Measurements from ENCODE around the gene FGF7. TPM values are rescaled to one million over a fixed set of nuclear protein-coding genes. Genes with fewer than 3 reads are reported as not detected.
A peak's percentile ranks its signal among the peaks of the same experiment; 100 is the strongest.

The FGF7 gene
- total and polyA plus RNA-seq, 10 of the 15 experiments (the other 5 are each of a cell fraction or from before 2014, with no cell fraction given) = 0.08 TPM; not detected in 9

GRCh38 chr15:49506341-49506740, 83.3 kb downstream of the FGF7 start:
- no TSS peak for BruUV-seq (replicated peaks)
- no peak for TF ChIP-seq EP300 (IDR thresholded peaks at IDR 0.05; ENCODE audit: borderline replicate concordance in 1 of 2, control insufficient read depth in 1 of 2, low read depth in 2 of 2, low read length in 2 of 2)
- no peak for ATAC-seq

GRCh38 chr15:49507261-49507660, 84.2 kb downstream of the FGF7 start:
- Histone ChIP-seq H3K27me3 (replicated peaks in 1 of 2; ENCODE audit: control insufficient read depth in 2 of 2, insufficient read depth in 2 of 2, low read length in 1 of 2) (no peaks in the 10 kb centered on the region), H3K36me3 (ENCODE audit: control insufficient read depth in 2 of 2, insufficient read depth in 2 of 2, low read length in 1 of 2) (no peaks in the 10 kb centered on the region), H3K4me1 (ENCODE audit: control insufficient read depth, insufficient read depth, low read length) (no peaks in the 10 kb centered on the region), H3K9ac (ENCODE audit: control insufficient read depth, insufficient read depth, low read length) (no peak overlapping the region), H4K20me1 (ENCODE audit: control insufficient read depth, insufficient read depth) (no peaks in the 10 kb centered on the region), H3K27ac (ENCODE audit: control insufficient read depth, insufficient read depth) (no peak overlapping the region), H3K79me2 (ENCODE audit: control insufficient read depth, insufficient read depth, low read length) (no peaks in the 10 kb centered on the region), H2AFZ (ENCODE audit: control insufficient read depth, low read depth, low read length) (no peak overlapping the region), H3K4me2 (ENCODE audit: control insufficient read depth, insufficient read depth) (no peak overlapping the region), H3K4me3 (no peak overlapping the region), H3K9me3 (replicated peaks; ENCODE audit: control insufficient read depth, insufficient read depth, low read length) (no peaks in the 10 kb centered on the region)
- ChIA-PET CTCF (no interaction called here), SMC1A (ENCODE audit: uncharacterized antibody, unreplicated experiment) (no interaction called here), RAD21 (ENCODE audit: unreplicated experiment) (no interaction called here), POLR2A (interaction anchor here (0.6 kb wide), 1 partner anchor 1916 kb away, joined by 4 read pairs; no protein-coding TSS in a partner anchor)
- no peak for DNase-seq (ENCODE audit: low read depth, low spot score)
- WGBS (ENCODE audit: insufficient coverage, insufficient replicate concordance, low lambda C conversion rate, missing lambda C conversion rate) = 18% methylated on average over 3 of the region's 3 CpGs
- FAIRE-seq = no peak
- no peak for ATAC-seq
- in situ Hi-C loops (cut with MboI) (no loop called here), intact Hi-C loops (cut with micrococcal nuclease; ENCODE audit: unreplicated experiment) (no loop called here)
- no TSS peak for BruUV-seq (replicated peaks)
- TF ChIP-seq LARP7 (IDR thresholded peaks at IDR 0.05) = no peak
- no peak for TF ChIP-seq TCF7 (IDR thresholded peaks at IDR 0.05; ENCODE audit: borderline replicate concordance)
- TF ChIP-seq SRF (IDR thresholded peaks at IDR 0.05; ENCODE audit: low read depth in 2 of 2, low read length in 2 of 2) = no peak
- no peak for TF ChIP-seq CREB1 (IDR thresholded peaks at IDR 0.05; ENCODE audit: low read depth)
- no peak for TF ChIP-seq HCFC1 (IDR thresholded peaks at IDR 0.05; ENCODE audit: low read length)
- no peak for TF ChIP-seq SKIL (IDR thresholded peaks at IDR 0.05; ENCODE audit: low read depth, poor library complexity, severe bottlenecking)
- TF ChIP-seq SMARCA5 (IDR thresholded peaks at IDR 0.05) = no peak
- no peak for TF ChIP-seq JUND (IDR thresholded peaks at IDR 0.05; ENCODE audit: low read depth, low read length)
- TF ChIP-seq BMI1 (IDR thresholded peaks at IDR 0.05; ENCODE audit: borderline replicate concordance) = no peak
- no peak for TF ChIP-seq CHD4 (IDR thresholded peaks at IDR 0.05)
- TF ChIP-seq RELA (IDR thresholded peaks at IDR 0.05; ENCODE audit: borderline replicate concordance, partially characterized antibody) = no peak
- TF ChIP-seq NRF1 (conservative IDR thresholded peaks at IDR 0.05; ENCODE audit: low read depth, low read length) = no peak
- no peak for TF ChIP-seq KAT2A (conservative IDR thresholded peaks at IDR 0.05; ENCODE audit: control insufficient read depth, low read depth, low read length)
- TF ChIP-seq FOXM1 (IDR thresholded peaks at IDR 0.05; ENCODE audit: low read depth, low read length) = no peak
- TF ChIP-seq ZNF217 (IDR thresholded peaks at IDR 0.05) = no peak
- TF ChIP-seq USF1 (IDR thresholded peaks at IDR 0.05; ENCODE audit: borderline replicate concordance, extremely low read length, insufficient read depth, low read depth, low read length) = no peak

More at GRCh38 chr15:49506341-49506740, 83.3 kb downstream of the FGF7 start:
- Histone ChIP-seq H3K9ac (ENCODE audit: control insufficient read depth, insufficient read depth, low read length) (no peak overlapping the region), H3K4me2 (ENCODE audit: control insufficient read depth, insufficient read depth) (no peak overlapping the region), H2AFZ (ENCODE audit: control insufficient read depth, low read depth, low read length) (no peak overlapping the region), H3K4me1 (ENCODE audit: control insufficient read depth, insufficient read depth, low read length) (no peaks in the 10 kb centered on the region), H3K36me3 (ENCODE audit: control insufficient read depth in 2 of 2, insufficient read depth in 2 of 2, low read length in 1 of 2) (no peaks in the 10 kb centered on the region), H3K4me3 (no peak overlapping the region), H3K9me3 (replicated peaks; ENCODE audit: control insufficient read depth, insufficient read depth, low read length) (no peaks in the 10 kb centered on the region), H4K20me1 (ENCODE audit: control insufficient read depth, insufficient read depth) (no peaks in the 10 kb centered on the region), H3K79me2 (ENCODE audit: control insufficient read depth, insufficient read depth, low read length) (no peaks in the 10 kb centered on the region), H3K27ac (ENCODE audit: control insufficient read depth, insufficient read depth) (no peak overlapping the region), H3K27me3 (replicated peaks in 1 of 2; ENCODE audit: control insufficient read depth in 2 of 2, insufficient read depth in 2 of 2, low read length in 1 of 2) (no peaks in the 10 kb centered on the region)
- ChIA-PET SMC1A (ENCODE audit: uncharacterized antibody, unreplicated experiment) (no interaction called here), POLR2A (no interaction called here), CTCF (no interaction called here), RAD21 (ENCODE audit: unreplicated experiment) (no interaction called here)
- DNase-seq (ENCODE audit: low read depth, low spot score) (no peak), FAIRE-seq (peak; percentile 13)
- 0% methylated on average over 1 of the region's 1 CpG for WGBS (ENCODE audit: insufficient coverage, insufficient replicate concordance, low lambda C conversion rate, missing lambda C conversion rate)
- intact Hi-C loops (cut with micrococcal nuclease; ENCODE audit: unreplicated experiment) = no loop called here
- in situ Hi-C loops (cut with MboI) = no loop called here
